ENCODE results near the gene UROC1. TPM values are rescaled to one million over a fixed set of nuclear protein-coding genes. Genes with fewer than 3 reads are reported as not detected.

UROC1 gene
- total and polyA plus RNA-seq, 3 donors from 2014 or later: 0.25 to 1.0 (median 0.34) TPM

GRCh38 chr3:126507886-126508285 is 9.7 kb downstream of the UROC1 start:
- intact Hi-C loops (cut with DNase I; ENCODE audit: low total_unique reads): no loop called here
- TF ChIP-seq CTCF (IDR thresholded peaks at IDR 0.05): no peak
- no peak for TF ChIP-seq POLR2A (IDR thresholded peaks at IDR 0.05)
- no peak for DNase-seq
- H3K4me1 ChIP-seq: peaks cover 11% of the 10 kb centered on the region
- H3K27ac ChIP-seq: no peak overlapping the region
- H3K36me3 ChIP-seq (ENCODE audit: low read depth, missing control alignments): no peaks in the 10 kb centered on the region
- H3K4me3 ChIP-seq: no peak overlapping the region
- no peaks in the 10 kb centered on the region for H3K27me3 ChIP-seq
- 87 to 90% methylated on average over 5 to 9 of the region's 9 CpGs for WGBS, 2 donors
- H3K9me3 ChIP-seq: no peaks in the 10 kb centered on the region

GRCh38 chr3:126503701-126504100 is 13.9 kb downstream of the UROC1 start:
- H3K4me3 ChIP-seq: no peak overlapping the region
- H3K4me1 ChIP-seq: no peaks in the 10 kb centered on the region
- WGBS, 2 donors: 87 to 96% methylated on average over 4 to 5 of the region's 10 CpGs
- no peaks in the 10 kb centered on the region for H3K36me3 ChIP-seq (ENCODE audit: low read depth, missing control alignments)
- no peaks in the 10 kb centered on the region for H3K9me3 ChIP-seq
- intact Hi-C loops (cut with DNase I; ENCODE audit: low total_unique reads): no loop called here
- TF ChIP-seq CTCF (IDR thresholded peaks at IDR 0.05): no peak
- no peak for TF ChIP-seq POLR2A (IDR thresholded peaks at IDR 0.05)
- no peak for DNase-seq
- H3K27me3 ChIP-seq: no peaks in the 10 kb centered on the region
- H3K27ac ChIP-seq: no peak overlapping the region

GRCh38 chr3:126502656-126503055 is 14.9 kb downstream of the UROC1 start:
- 78 to 83% methylated on average over 1 of the region's 1 CpG for WGBS, 2 donors
- no peaks in the 10 kb centered on the region for H3K9me3 ChIP-seq
- intact Hi-C loops (cut with DNase I; ENCODE audit: low total_unique reads): no loop called here
- no peaks in the 10 kb centered on the region for H3K4me1 ChIP-seq
- no peak for DNase-seq
- no peaks in the 10 kb centered on the region for H3K36me3 ChIP-seq (ENCODE audit: low read depth, missing control alignments)
- TF ChIP-seq POLR2A (IDR thresholded peaks at IDR 0.05): no peak
- TF ChIP-seq CTCF (IDR thresholded peaks at IDR 0.05): no peak
- no peak overlapping the region for H3K27ac ChIP-seq
- H3K4me3 ChIP-seq: no peak overlapping the region
- no peaks in the 10 kb centered on the region for H3K27me3 ChIP-seq

- no peaks in the 10 kb centered on the region for H3K36me3 ChIP-seq (ENCODE audit: low read depth, missing control alignments)
- H3K4me1 ChIP-seq: no peaks in the 10 kb centered on the region
- no peak overlapping the region for H3K4me3 ChIP-seq
- no peak overlapping the region for H3K27ac ChIP-seq
- no peaks in the 10 kb centered on the region for H3K27me3 ChIP-seq
- DNase-seq: no peak
- no peak for TF ChIP-seq POLR2A (IDR thresholded peaks at IDR 0.05)
- no peak for TF ChIP-seq CTCF (IDR thresholded peaks at IDR 0.05)
- H3K9me3 ChIP-seq: no peaks in the 10 kb centered on the region
- 56 to 61% methylated on average over 5 to 7 of the region's 7 CpGs for WGBS, 2 donors
- intact Hi-C loops (cut with DNase I; ENCODE audit: low total_unique reads): no loop called here
These were observed 15.8 kb downstream of the UROC1 start for GRCh38 chr3:126501736-126502135.

GRCh38 chr3:126501054-126501453 is 16.5 kb downstream of the UROC1 start:
- intact Hi-C loops (cut with DNase I; ENCODE audit: low total_unique reads): no loop called here

More at GRCh38 chr3:126501054-126501453, 16.5 kb downstream of the UROC1 start:
- no peaks in the 10 kb centered on the region for H3K4me1 ChIP-seq
- no peaks in the 10 kb centered on the region for H3K9me3 ChIP-seq
- H3K36me3 ChIP-seq (ENCODE audit: low read depth, missing control alignments): no peaks in the 10 kb centered on the region
- H3K27me3 ChIP-seq: no peaks in the 10 kb centered on the region
- no peak overlapping the region for H3K27ac ChIP-seq
- TF ChIP-seq CTCF (IDR thresholded peaks at IDR 0.05) (no peak), POLR2A (IDR thresholded peaks at IDR 0.05) (no peak)
- H3K4me3 ChIP-seq: no peak overlapping the region
- no peak for DNase-seq
- WGBS, 2 donors: 78 to 83% methylated on average over 3 to 5 of the region's 5 CpGs

Data from testis (tissue), 3 donors.